GM12874 (cell line): Measurements from ENCODE around the gene TSR3.

Experiments used
- TF ChIP-seq, protein P1 (sequence below): IDR thresholded peaks from 2 replicates; pipeline ENCODE4 v1.5.1; 2011; ENCODE audit warnings: low read depth, mild to moderate bottlenecking, control low read depth, low read length, moderate library complexity; ENCODE audit not compliant: insufficient read depth

Gene TSR3

DNA sequence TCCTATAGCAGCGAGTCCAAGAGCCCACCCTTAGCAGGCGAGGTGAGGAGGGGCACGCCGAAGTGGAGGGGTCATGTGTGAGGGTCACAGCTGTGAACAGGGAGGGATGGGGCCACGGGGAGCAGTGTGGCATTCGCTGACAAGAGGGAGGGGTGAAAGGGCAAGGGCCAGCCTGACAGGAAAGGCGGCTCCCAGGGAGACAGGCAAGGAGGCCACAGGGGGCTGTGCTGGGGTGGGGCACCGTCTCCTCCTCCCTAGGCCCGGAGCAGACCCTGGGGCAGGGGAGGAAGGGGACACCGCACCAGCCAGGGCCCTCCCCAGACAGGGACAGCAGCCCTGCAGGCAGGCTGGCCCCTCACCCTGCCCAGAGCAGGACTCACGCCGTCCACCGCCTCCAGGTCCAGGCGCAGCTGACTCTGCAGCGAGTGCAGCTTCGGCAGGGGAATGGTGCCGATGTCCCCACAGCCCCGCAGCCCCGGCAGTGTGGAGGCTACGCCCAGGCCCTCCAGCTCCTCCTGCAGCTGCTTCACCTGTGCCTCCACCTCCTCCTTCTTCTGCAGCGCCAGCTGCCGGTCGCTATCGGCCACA lies 15.1 kb upstream of the TSR3 start:
- TF ChIP-seq, protein P1, sequence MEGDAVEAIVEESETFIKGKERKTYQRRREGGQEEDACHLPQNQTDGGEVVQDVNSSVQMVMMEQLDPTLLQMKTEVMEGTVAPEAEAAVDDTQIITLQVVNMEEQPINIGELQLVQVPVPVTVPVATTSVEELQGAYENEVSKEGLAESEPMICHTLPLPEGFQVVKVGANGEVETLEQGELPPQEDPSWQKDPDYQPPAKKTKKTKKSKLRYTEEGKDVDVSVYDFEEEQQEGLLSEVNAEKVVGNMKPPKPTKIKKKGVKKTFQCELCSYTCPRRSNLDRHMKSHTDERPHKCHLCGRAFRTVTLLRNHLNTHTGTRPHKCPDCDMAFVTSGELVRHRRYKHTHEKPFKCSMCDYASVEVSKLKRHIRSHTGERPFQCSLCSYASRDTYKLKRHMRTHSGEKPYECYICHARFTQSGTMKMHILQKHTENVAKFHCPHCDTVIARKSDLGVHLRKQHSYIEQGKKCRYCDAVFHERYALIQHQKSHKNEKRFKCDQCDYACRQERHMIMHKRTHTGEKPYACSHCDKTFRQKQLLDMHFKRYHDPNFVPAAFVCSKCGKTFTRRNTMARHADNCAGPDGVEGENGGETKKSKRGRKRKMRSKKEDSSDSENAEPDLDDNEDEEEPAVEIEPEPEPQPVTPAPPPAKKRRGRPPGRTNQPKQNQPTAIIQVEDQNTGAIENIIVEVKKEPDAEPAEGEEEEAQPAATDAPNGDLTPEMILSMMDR: no peak

- TF ChIP-seq, protein P1: no peak
These were observed 14.5 kb upstream of the TSR3 start for GRCh38 chr16:1366060-1366711.

DNA sequence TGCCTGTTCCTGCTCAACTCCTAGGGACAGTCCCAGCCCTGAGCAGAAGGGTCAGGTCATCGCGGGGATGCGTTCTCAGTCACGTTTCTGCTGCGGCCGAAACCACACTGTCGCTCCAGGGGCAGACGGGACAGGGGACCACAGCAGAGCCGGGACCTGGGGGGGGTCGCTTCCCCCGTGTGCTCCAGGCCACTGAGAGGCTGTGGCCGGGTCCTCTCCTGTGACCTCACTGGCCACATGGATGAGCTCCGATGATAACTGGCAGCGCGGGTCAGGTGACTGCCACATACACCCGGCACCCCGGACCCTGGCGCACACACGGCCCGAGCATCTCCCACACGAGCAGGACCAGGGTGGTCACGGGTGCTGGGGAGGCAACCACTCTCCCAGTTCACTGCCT lies 12.8 kb upstream of the TSR3 start:
- TF ChIP-seq, protein P1: no peak

DNA sequence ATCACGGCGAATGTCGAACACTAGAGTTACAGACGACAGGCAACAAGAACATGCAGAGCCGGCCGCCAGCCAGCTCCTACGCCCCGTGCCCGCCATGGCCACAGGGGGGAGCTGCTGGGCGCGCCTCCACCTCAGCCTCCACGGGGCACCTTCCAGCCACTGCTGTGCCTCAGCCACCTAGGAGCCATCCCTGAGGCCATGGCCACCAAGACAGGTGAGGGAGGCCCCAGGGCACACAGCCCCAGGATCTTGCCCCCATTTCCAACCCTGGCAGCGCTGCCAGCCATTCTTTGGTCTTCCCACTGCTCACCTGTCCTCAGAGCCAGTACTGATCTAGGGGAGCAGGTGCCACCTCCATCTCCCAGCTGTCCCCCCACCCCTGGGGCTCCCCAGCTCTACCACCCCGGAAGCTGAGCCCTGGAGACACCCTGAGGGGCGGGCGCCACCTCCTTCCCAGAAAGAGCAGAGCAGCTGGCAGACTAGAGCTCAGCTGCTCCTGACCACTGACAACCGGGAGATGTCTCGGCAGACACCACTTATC lies 11.9 kb upstream of the TSR3 start:
- TF ChIP-seq, protein P1: peak; percentile 95

DNA sequence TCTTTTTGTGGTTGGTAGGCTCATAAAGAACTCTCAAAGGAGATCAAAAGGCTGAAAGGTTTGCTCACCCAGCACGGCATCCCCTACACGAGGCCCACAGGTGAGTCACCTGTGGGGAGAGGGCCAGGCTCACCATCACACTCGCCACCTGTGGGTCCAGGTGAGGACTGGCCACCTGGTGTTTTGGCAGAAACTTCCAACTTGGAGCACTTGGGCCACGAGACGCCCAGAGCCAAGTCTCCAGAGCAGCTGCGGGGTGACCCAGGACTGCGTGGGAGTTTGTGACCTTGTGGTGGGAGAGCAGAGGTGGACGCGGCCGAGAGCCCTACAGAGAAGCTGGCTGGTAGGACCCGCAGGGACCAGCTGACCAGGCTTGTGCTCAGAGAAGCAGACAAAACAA lies 11.1 kb upstream of the TSR3 start:
- TF ChIP-seq, protein P1: no peak

DNA sequence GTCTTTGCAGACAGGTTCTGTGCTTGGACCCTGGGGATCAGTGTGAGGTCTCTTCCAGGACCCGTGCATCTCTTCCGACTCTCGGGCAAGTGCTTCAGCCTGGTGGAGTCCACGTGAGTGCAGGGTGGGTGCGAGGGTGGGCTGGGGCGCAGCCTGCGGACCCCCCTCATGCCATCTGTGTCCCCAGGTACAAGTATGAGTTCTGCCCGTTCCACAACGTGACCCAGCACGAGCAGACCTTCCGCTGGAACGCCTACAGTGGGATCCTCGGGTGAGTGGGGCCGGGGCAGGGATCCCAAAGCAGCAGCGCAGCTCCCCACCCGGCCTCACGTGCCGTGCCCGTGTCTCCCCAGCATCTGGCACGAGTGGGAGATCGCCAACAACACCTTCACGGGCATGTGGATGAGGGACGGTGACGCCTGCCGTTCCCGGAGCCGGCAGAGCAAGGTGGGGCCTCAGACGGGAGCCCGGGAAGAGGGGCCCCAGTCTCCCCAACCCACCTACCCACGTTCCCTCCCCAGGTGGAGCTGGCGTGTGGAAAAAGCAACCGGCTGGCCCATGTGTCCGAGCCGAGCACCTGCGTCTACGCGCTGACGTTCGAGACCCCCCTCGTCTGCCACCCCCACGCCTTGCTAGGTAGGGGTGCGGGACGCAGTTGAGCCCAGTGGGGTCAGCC lies 10.1 kb upstream of the TSR3 start:
- TF ChIP-seq, protein P1: no peak

- TF ChIP-seq, protein P1: no peak
These were observed 6.4 kb upstream of the TSR3 start for GRCh38 chr16:1357906-1358566.
